Vagina (tissue), 2 donors: ENCODE data around the gene TTBK1.

Experiments used
- CTCF ChIP-seq, 3 experiments: fragments of 450-650 bp in 2 of 3; fragments of 200-600 bp in 1 of 3; sonication (generic) in 1 of 3; IDR thresholded peaks; one replicate each; pipeline ENCODE4 v1.5.1; 2017 to 2019; ENCODE audit warnings: antibody characterized with exemption in 3 of 3, mild to moderate bottlenecking in 2 of 3, moderate library complexity in 2 of 3
- POLR2A ChIP-seq, 2 donors: fragments of 450-650 bp; IDR thresholded peaks; one replicate each; pipeline ENCODE4 v1.6.1; 2017; ENCODE audit warnings: antibody characterized with exemption in 2 of 2, mild to moderate bottlenecking in 2 of 2, moderate library complexity in 2 of 2
- POLR2AphosphoS5 ChIP-seq, 2 donors: sonication (generic); formaldehyde crosslinking; IDR thresholded peaks; one replicate each; pipeline ENCODE4 v1.9.0; 2017; ENCODE audit warnings: antibody characterized with exemption in 2 of 2, mild to moderate bottlenecking in 2 of 2, low read depth in 1 of 2; ENCODE audit not compliant: insufficient read depth in 1 of 2

- TF ChIP-seq CTCF (IDR thresholded peaks at IDR 0.05) (no peak), POLR2AphosphoS5 (IDR thresholded peaks at IDR 0.05; ENCODE audit: insufficient read depth in 1 of 2, low read depth in 1 of 2) (no peak), POLR2A (IDR thresholded peaks at IDR 0.05) (no peak)
Observed at GRCh38 chr6:43293698-43294097, 50.4 kb downstream of the TTBK1 start.
